Endometrial microvascular endothelial cells (primary cell): Measurements from ENCODE around the gene PML. TPM values are rescaled to one million over a fixed set of nuclear protein-coding genes. Genes with fewer than 3 reads are reported as not detected.

ENCODE experiments used
- in situ Hi-C: cut with HindIII; loops from 2 replicates; pipeline ENCODE4 v1.10.0; 2017; ENCODE audit warnings: low sequenced_read_pairs, low pct_unique_long_range_greater_than_20kb; ENCODE audit errors: inconsistent ontology term
- total RNA-seq: library from RNA; depleted of rRNA; stranded (reverse); fragments of >200 nt; gene quantifications from one replicate; pipeline ENCODE4 v1.2.3, GENCODE V29; 2015; ENCODE audit errors: inconsistent ontology term

Gene PML
- total RNA-seq, 1 donor from 2014 or later: 78.4 TPM

GRCh38 chr15:73981761-73982221 lies 12.7 kb upstream of the PML start:
- in situ Hi-C loops: no loop called here

GRCh38 chr15:73982222-73982962 lies 12.1 kb upstream of the PML start:
- in situ Hi-C loops: no loop called here

GRCh38 chr15:73983211-73983727 lies 11.2 kb upstream of the PML start:
- in situ Hi-C loops: no loop called here

- in situ Hi-C loops: no loop called here
Measured at GRCh38 chr15:73983773-73984172, 10.7 kb upstream of the PML start.

- in situ Hi-C loops: no loop called here
Measured at GRCh38 chr15:73984208-73984979, 10.1 kb upstream of the PML start.

- in situ Hi-C loops: no loop called here
Measured at GRCh38 chr15:73985101-73985873, 9.2 kb upstream of the PML start.

- in situ Hi-C loops: no loop called here
Measured at GRCh38 chr15:73986055-73986775, 8.3 kb upstream of the PML start.

- in situ Hi-C loops: no loop called here
Measured at GRCh38 chr15:73986776-73987056, 7.8 kb upstream of the PML start.

GRCh38 chr15:73987250-73987649 lies 7.3 kb upstream of the PML start:
- in situ Hi-C loops: no loop called here

- in situ Hi-C loops: no loop called here
Measured at GRCh38 chr15:73987681-73988444, 6.7 kb upstream of the PML start.

GRCh38 chr15:73988445-73988969 lies 6.0 kb upstream of the PML start:
- in situ Hi-C loops: no loop called here

GRCh38 chr15:73989001-73989798 lies 5.3 kb upstream of the PML start:
- in situ Hi-C loops: no loop called here

GRCh38 chr15:73990250-73991005 lies 4.1 kb upstream of the PML start:
- in situ Hi-C loops: no loop called here

- in situ Hi-C loops: no loop called here
Measured at GRCh38 chr15:73991260-73991659, 3.3 kb upstream of the PML start.

- in situ Hi-C loops: no loop called here
Measured at GRCh38 chr15:73991726-73992593, 2.6 kb upstream of the PML start, which contains the start of gene STOML1. Gene STOML1 (minus strand): TSS chr15:73992295. CDS start chr15:73992223, 72 bp downstream.

GRCh38 chr15:73992594-73992898 lies 2.0 kb upstream of the PML start:
- in situ Hi-C loops: no loop called here
